OCI-LY7 (cell line): Measurements from ENCODE around the gene VPS45. TPM values are rescaled to one million over a fixed set of nuclear protein-coding genes. Genes with fewer than 3 reads are reported as not detected.

ENCODE experiments used
- Bru-seq: library from RNA; stranded (reverse); fragments of 400-500 nt; gene quantifications from one replicate; lab custom pipeline; 2021; lab: Mats Ljungman, UMichigan
- BruChase-seq, 2 experiments: library from RNA; stranded (reverse); fragments of 400-500 nt; gene quantifications; one replicate each; lab custom pipeline; 2021; lab: Mats Ljungman, UMichigan
- BruUV-seq: library from RNA; stranded (reverse); fragments of 400-500 nt; replicated peaks from 2 replicates; lab custom pipeline; 2021; lab: Mats Ljungman, UMichigan
- CTCF ChIA-PET: fragments of 300-600 bp; sonication (Branson Sonifier 250); formaldehyde crosslinking; loops from one replicate; lab custom pipeline; 2022; ENCODE audit warnings: antibody characterized with exemption; ENCODE audit not compliant: unreplicated experiment; lab: Charles Lee
- POLR2A ChIA-PET: fragments of 300-600 bp; sonication (Branson Sonifier 250); formaldehyde crosslinking; loops from one replicate; lab custom pipeline; 2022; ENCODE audit warnings: antibody characterized with exemption; lab: Charles Lee
- DNase-seq: peaks from one replicate; pipeline ENCODE4 v3.0.0-alpha.2; 2015; ENCODE audit warnings: low spot score
- H2AFZ ChIP-seq: fragments of 200-600 bp; sonication (generic), shearing (Covaris generic); 2 replicates; pipeline ENCODE4 v1.6.1; 2014; ENCODE audit warnings: mild to moderate bottlenecking, antibody characterized with exemption, low read length, moderate library complexity
- H3K27ac ChIP-seq: fragments of 200-600 bp; sonication (generic); 2 replicates; pipeline ENCODE4 v1.5.1; 2014; ENCODE audit warnings: mixed run types, low read depth, mild to moderate bottlenecking, moderate library complexity, low read length, inconsistent platforms; ENCODE audit not compliant: poor library complexity, severe bottlenecking
- H3K36me3 ChIP-seq: fragments of 200-600 bp; sonication (generic); 2 replicates; pipeline ENCODE4 v1.6.1; 2014; ENCODE audit warnings: mild to moderate bottlenecking, antibody characterized with exemption, low read length, moderate library complexity, mixed read lengths; ENCODE audit not compliant: insufficient read depth
- H3K4me1 ChIP-seq: fragments of 200-600 bp; sonication (generic); 2 replicates; pipeline ENCODE4 v1.5.1; 2014; ENCODE audit warnings: mild to moderate bottlenecking, low read length; ENCODE audit not compliant: insufficient read depth, poor library complexity, severe bottlenecking
- H3K4me2 ChIP-seq: fragments of 200-600 bp; sonication (generic); 2 replicates; pipeline ENCODE4 v1.6.1; 2014; ENCODE audit warnings: mild to moderate bottlenecking, low read length
- H3K4me3 ChIP-seq: fragments of 200-600 bp; sonication (generic); 2 replicates; pipeline ENCODE4 v1.5.1; 2014; ENCODE audit warnings: mild to moderate bottlenecking, low read depth, low read length; ENCODE audit not compliant: poor library complexity, severe bottlenecking
- H3K79me2 ChIP-seq: fragments of 200-600 bp; sonication (generic); 2 replicates; pipeline ENCODE4 v1.6.1; 2016; ENCODE audit warnings: low read depth, mild to moderate bottlenecking, low read length, moderate library complexity, mixed read lengths; ENCODE audit not compliant: insufficient read depth
- H3K9me2 ChIP-seq: fragments of 200-600 bp; sonication (generic); 2 replicates; pipeline ENCODE4 v1.6.1; 2016; ENCODE audit warnings: mild to moderate bottlenecking, low read length, mixed read lengths; ENCODE audit not compliant: insufficient read depth
- H3K9me3 ChIP-seq: fragments of 200-600 bp; sonication (generic); 2 replicates; pipeline ENCODE4 v1.6.1; 2014; ENCODE audit warnings: mild to moderate bottlenecking, mixed run types, low read length, mixed read lengths
- H4K20me1 ChIP-seq: fragments of 200-600 bp; sonication (generic); 2 replicates; pipeline ENCODE4 v1.6.1; 2014; ENCODE audit warnings: mild to moderate bottlenecking, antibody characterized with exemption, low read length, moderate library complexity, mixed read lengths; ENCODE audit not compliant: insufficient read depth
- CTCF ChIP-seq: fragments of 200-600 bp; sonication (generic); conservative IDR thresholded peaks from 2 replicates; pipeline ENCODE4 v1.5.1; 2014; ENCODE audit warnings: mild to moderate bottlenecking, antibody characterized with exemption, low read length, moderate library complexity, mixed read lengths
- EZH2phosphoT487 ChIP-seq: fragments of 200-600 bp; sonication (generic); IDR thresholded peaks from 2 replicates; pipeline ENCODE4 v1.6.1; 2018; ENCODE audit warnings: low read depth, borderline replicate concordance, mild to moderate bottlenecking, mixed run types, antibody characterized with exemption, low read length, moderate library complexity, mixed read lengths
- intact Hi-C: fragments of 100-400 bp; cut with micrococcal nuclease; formaldehyde crosslinking; loops from one replicate; pipeline ENCODE4 v1.10.0; 2022; ENCODE audit not compliant: unreplicated experiment
- long read RNA-seq: library from polyadenylated mRNA; stranded (forward); transcript quantifications from one replicate; pipeline ENCODE4 v2.0.0, GENCODE V29; 2022
- total RNA-seq, 2 experiments: library from RNA; depleted of rRNA in 1 of 2; stranded (reverse); fragments of >200 nt in 1 of 2; shearing (Covaris generic) in 1 of 2; gene quantifications; 2 replicates each; pipeline ENCODE4 v1.2.3, GENCODE V29; 2014 to 2022

The VPS45 gene
- 38.9 and 40.2 TPM in 2 replicates for total RNA-seq (2014; rRNA removed; shearing (Covaris generic))
- 54.4 and 58.2 TPM in 2 replicates for total RNA-seq (2022)
- Bru-seq, nascent RNA, result percentile 75 among the genes with signal in this experiment
- BruChase-seq, experiment 1, labeled RNA remaining after a 6-hour chase, result percentile 75 among the genes with signal in this experiment
- BruChase-seq, experiment 2, labeled RNA remaining after a 2-hour chase, result percentile 73 among the genes with signal in this experiment
- long read RNA-seq, transcript VPS45-202 (15 exons, 2,790 nt), result major isoform, 16 of 29 reads
- long read RNA-seq, partial matches to known transcripts, result 2 of 29 reads
- long read RNA-seq, other reads (novel, unspliced or antisense), result 7 of 29 reads

GRCh38 chr1:150067184-150068108 is at the start of gene VPS45:
VPS45 (plus strand) TSS chr1:150067776; CDS start chr1:150067858, 82 bp downstream.
- Histone ChIP-seq H3K9me3 (no peaks in the 10 kb centered on the region), H3K4me1 (peaks cover 25% of the 10 kb centered on the region), H4K20me1 (no peaks in the 10 kb centered on the region), H3K79me2 (peaks cover 38% of the 10 kb centered on the region), H3K9me2 (no peaks in the 10 kb centered on the region), H3K27ac (peak within 1 kb of the TSS; percentile 90), H3K4me3 (peak within 1 kb of the TSS; percentile 81), H2AFZ (peak within 1 kb of the TSS; percentile 93), H3K36me3 (peaks cover 20% of the 10 kb centered on the region), H3K4me2 (peak within 1 kb of the TSS; percentile 83)
- peak; percentile 93 for DNase-seq
- TF ChIP-seq EZH2phosphoT487, result no peak
- TF ChIP-seq CTCF, result no peak
- ChIA-PET POLR2A (interaction anchor here (0.6 to 1.5 kb wide), 9 partner anchors 12 to 775 kb away, joined by 3 to 7 read pairs (median 3); partner anchors contain the start of genes OTUD7B and PLEKHO1), CTCF (interaction anchor here (0.8 to 1.5 kb wide), 3 partner anchors 82 to 120 kb away, joined by 3 to 6 read pairs (median 3); partner anchors contain the start of gene PLEKHO1)
- intact Hi-C loops, result loop anchor here (2.0 kb wide), 1 partner anchor 93 kb away; no protein-coding TSS in a partner anchor
- BruUV-seq, result no TSS peak

- H3K4me2 ChIP-seq, result peak overlapping the region; percentile 29; the same call in 1 of the 2 replicates
- ChIA-PET CTCF (interaction anchor here (0.6 kb wide), 1 partner anchor 27 kb away, joined by 5 read pairs; no protein-coding TSS in a partner anchor), POLR2A (no interaction called here)
- DNase-seq, result peak; percentile 14
- H3K27ac ChIP-seq, result no peak overlapping the region
- no peak overlapping the region for H2AFZ ChIP-seq
- H3K4me1 ChIP-seq, result peaks cover 10% of the 10 kb centered on the region
- no peaks in the 10 kb centered on the region for H4K20me1 ChIP-seq
- no peak overlapping the region for H3K4me3 ChIP-seq
- no peaks in the 10 kb centered on the region for H3K9me3 ChIP-seq
- H3K36me3 ChIP-seq, result no peaks in the 10 kb centered on the region
- TF ChIP-seq CTCF (no peak), EZH2phosphoT487 (no peak)
- no TSS peak for BruUV-seq
- H3K9me2 ChIP-seq, result no peaks in the 10 kb centered on the region
- H3K79me2 ChIP-seq, result no peaks in the 10 kb centered on the region
- intact Hi-C loops, result no loop called here
These were observed 49.4 kb upstream of the VPS45 start for GRCh38 chr1:150018165-150018564.
